ENCODE results near the gene GRM8.

Gene GRM8

GRCh38 chr7:126489874-126490273 is 762.9 kb downstream of the GRM8 start:
- DNase-seq, result no peak

GRCh38 chr7:126487728-126488442 is 764.9 kb downstream of the GRM8 start:
- DNase-seq, result no peak

GRCh38 chr7:126486806-126487205 is 765.9 kb downstream of the GRM8 start:
- DNase-seq, result no peak

- no peak for DNase-seq
Observed at GRCh38 chr7:126485791-126486190, 767.0 kb downstream of the GRM8 start.

- DNase-seq, result peak; percentile 98
Observed at GRCh38 chr7:126483972-126484371, 768.8 kb downstream of the GRM8 start.

- no peak for DNase-seq
Observed at GRCh38 chr7:126472825-126473224, 779.9 kb downstream of the GRM8 start.

- DNase-seq, result no peak
Observed at GRCh38 chr7:126462405-126462804, 790.3 kb downstream of the GRM8 start.

- DNase-seq, result no peak
Observed at GRCh38 chr7:126460664-126461063, 792.1 kb downstream of the GRM8 start.

GRCh38 chr7:126453104-126453503 is 799.6 kb downstream of the GRM8 start:
- no peak for DNase-seq

GRCh38 chr7:126450269-126450671 is 802.5 kb downstream of the GRM8 start:
- no peak for DNase-seq

GRCh38 chr7:126449611-126450268 is 803.0 kb downstream of the GRM8 start:
- no peak for DNase-seq

- no peak for DNase-seq
Observed at GRCh38 chr7:126447984-126448383, 804.8 kb downstream of the GRM8 start.

GRCh38 chr7:126445991-126446390 is 806.8 kb downstream of the GRM8 start:
- DNase-seq, result no peak

GRCh38 chr7:126443951-126444350 is 808.8 kb downstream of the GRM8 start:
- DNase-seq, result no peak

- no peak for DNase-seq
Observed at GRCh38 chr7:126442908-126443307, 809.8 kb downstream of the GRM8 start.

GRCh38 chr7:126441745-126442144 is 811.0 kb downstream of the GRM8 start:
- DNase-seq, result no peak

- no peak for DNase-seq
Observed at GRCh38 chr7:126440542-126440941, 812.2 kb downstream of the GRM8 start.

GRCh38 chr7:126436213-126436868 is 816.4 kb downstream of the GRM8 start:
- DNase-seq, result no peak

- DNase-seq, result no peak
Observed at GRCh38 chr7:126426652-126427051, 826.1 kb downstream of the GRM8 start.

- no peak for DNase-seq
Observed at GRCh38 chr7:126424985-126425384, 827.8 kb downstream of the GRM8 start.

GRCh38 chr7:126419047-126419446 is 833.7 kb downstream of the GRM8 start:
- DNase-seq, result no peak

GRCh38 chr7:126411821-126412383 is 840.8 kb downstream of the GRM8 start:
- no peak for DNase-seq

GRCh38 chr7:126411032-126411820 is 841.5 kb downstream of the GRM8 start:
- DNase-seq, result no peak
